RWPE1 (cell line): Measurements from ENCODE around the gene FOXE1.

ENCODE experiments used
- CTCF ChIA-PET: fragments of 350-600 bp; sonication (Branson Sonifier 250); formaldehyde crosslinking; extraction: SDS; loops from one replicate; lab custom pipeline; 2021; lab: Yijun Ruan, JAX
- POLR2A ChIA-PET: fragments of 400-600 bp; formaldehyde crosslinking; extraction: SDS; loops from one replicate; lab custom pipeline; 2020; ENCODE audit warnings: antibody characterized with exemption; ENCODE audit not compliant: low non-redundant PET; lab: Yijun Ruan, JAX
- DNase-seq: peaks from one replicate; pipeline ENCODE4 v3.0.0; 2012; ENCODE audit warnings: low spot score
- H3K27ac ChIP-seq: fragments of 450-650 bp; 2 replicates; pipeline ENCODE4 v1.5.1; 2017
- TF ChIP-seq, protein P1 (sequence below): fragments of 450-650 bp; conservative IDR thresholded peaks from 2 replicates; pipeline ENCODE4 v1.5.1; 2017; ENCODE audit warnings: low read depth, mild to moderate bottlenecking

FOXE1 gene

DNA sequence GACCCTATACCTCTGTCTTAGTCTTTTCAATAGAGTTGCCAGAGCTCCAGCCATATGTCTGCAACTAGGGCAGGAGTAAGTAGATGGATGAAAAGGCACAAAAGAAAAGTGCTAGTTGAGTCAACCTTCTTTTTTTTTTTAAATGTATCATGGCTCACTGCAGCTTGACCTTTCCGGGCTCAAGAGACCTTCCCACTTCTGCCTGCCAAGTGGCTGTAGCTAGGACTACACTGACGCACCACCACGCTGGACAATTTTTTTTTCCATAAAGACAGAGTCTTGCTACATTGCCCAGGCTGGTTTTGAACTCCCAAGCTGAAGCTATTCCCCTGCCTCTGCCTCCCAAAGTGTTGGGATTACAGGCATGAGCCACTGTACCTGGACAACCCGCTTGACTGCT is 27.3 kb downstream of the FOXE1 start:
- H3K27ac ChIP-seq, result no peak overlapping the region
- TF ChIP-seq, protein P1, sequence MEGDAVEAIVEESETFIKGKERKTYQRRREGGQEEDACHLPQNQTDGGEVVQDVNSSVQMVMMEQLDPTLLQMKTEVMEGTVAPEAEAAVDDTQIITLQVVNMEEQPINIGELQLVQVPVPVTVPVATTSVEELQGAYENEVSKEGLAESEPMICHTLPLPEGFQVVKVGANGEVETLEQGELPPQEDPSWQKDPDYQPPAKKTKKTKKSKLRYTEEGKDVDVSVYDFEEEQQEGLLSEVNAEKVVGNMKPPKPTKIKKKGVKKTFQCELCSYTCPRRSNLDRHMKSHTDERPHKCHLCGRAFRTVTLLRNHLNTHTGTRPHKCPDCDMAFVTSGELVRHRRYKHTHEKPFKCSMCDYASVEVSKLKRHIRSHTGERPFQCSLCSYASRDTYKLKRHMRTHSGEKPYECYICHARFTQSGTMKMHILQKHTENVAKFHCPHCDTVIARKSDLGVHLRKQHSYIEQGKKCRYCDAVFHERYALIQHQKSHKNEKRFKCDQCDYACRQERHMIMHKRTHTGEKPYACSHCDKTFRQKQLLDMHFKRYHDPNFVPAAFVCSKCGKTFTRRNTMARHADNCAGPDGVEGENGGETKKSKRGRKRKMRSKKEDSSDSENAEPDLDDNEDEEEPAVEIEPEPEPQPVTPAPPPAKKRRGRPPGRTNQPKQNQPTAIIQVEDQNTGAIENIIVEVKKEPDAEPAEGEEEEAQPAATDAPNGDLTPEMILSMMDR, result no peak
- ChIA-PET CTCF (interaction anchor here (1.4 kb wide), 1 partner anchor 16 kb away, joined by 3 read pairs; no protein-coding TSS in a partner anchor), POLR2A (interaction anchor here (0.5 kb wide), 1 partner anchor 42 kb away, joined by 3 read pairs; no protein-coding TSS in a partner anchor)
- no peak for DNase-seq

- CTCF ChIA-PET, result interaction anchor here (0.6 to 2.8 kb wide), 7 partner anchors 8 to 257 kb away, joined by 4 to 21 read pairs (median 5); partner anchors contain the start of genes NCBP1 and TSTD2
- POLR2A ChIA-PET, result no interaction called here
- H3K27ac ChIP-seq, result no peak overlapping the region
- TF ChIP-seq, protein P1, result peak; percentile 67
- DNase-seq, result peak; percentile 47
Measured at GRCh38 chr9:97889941-97890887, 37.2 kb downstream of the FOXE1 start.

DNA sequence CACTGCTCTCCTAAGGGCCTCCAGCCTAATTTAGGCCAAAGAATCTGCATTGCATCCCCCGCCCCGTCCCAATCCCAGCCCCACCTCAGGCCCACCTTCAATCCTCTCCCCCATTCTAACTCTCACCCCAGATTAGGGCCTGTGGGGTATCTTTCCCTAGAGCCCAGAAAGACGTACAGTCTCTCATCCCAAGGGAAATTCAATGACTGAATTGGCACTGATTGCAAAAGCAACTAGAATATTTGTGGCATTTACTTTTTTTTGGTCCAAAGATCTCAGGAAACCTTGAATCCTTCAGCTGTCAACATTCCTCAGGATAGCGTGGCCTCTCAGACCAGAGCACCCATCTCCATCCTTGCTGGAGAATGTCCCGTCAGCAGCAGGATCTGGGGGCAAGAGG is 38.7 kb downstream of the FOXE1 start:
- TF ChIP-seq, protein P1, result no peak
- CTCF ChIA-PET, result interaction anchor here (1.1 to 2.8 kb wide), 2 partner anchors 9 to 13 kb away, joined by 3 to 21 read pairs; no protein-coding TSS in a partner anchor
- H3K27ac ChIP-seq, result no peak overlapping the region
- no peak for DNase-seq
- POLR2A ChIA-PET, result no interaction called here

DNA sequence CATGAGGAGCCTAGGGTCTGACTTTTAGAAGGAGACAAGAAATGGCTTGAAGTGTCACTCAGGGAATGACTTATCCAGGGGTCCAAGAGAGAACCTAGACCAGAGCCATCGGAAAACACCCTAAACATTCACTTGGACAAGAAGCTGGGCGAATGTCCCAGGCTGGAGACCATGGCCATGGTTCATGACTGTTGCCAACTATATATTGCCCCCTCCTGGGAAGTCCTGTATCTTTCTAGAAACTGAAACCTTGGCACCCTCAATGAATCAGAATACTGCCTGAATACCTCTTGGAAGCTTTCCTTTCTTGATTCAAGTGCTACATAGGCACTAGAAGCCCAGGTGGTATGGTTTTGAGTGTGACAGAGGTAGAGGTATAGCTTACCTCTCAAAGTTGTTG is 39.4 kb downstream of the FOXE1 start:
- ChIA-PET CTCF (interaction anchor here (1.1 kb wide), 1 partner anchor 13 kb away, joined by 3 read pairs; no protein-coding TSS in a partner anchor), POLR2A (no interaction called here)
- no peak for DNase-seq
- H3K27ac ChIP-seq, result no peak overlapping the region
- TF ChIP-seq, protein P1, result no peak

- ChIA-PET CTCF (interaction anchor here (0.8 to 1.2 kb wide), 2 partner anchors 15 to 145 kb away, joined by 3 read pairs; no protein-coding TSS in a partner anchor), POLR2A (no interaction called here)
- TF ChIP-seq, protein P1, result no peak
- DNase-seq, result no peak
- H3K27ac ChIP-seq, result no peak overlapping the region
Measured at GRCh38 chr9:97895211-97895610, 42.2 kb downstream of the FOXE1 start.

DNA sequence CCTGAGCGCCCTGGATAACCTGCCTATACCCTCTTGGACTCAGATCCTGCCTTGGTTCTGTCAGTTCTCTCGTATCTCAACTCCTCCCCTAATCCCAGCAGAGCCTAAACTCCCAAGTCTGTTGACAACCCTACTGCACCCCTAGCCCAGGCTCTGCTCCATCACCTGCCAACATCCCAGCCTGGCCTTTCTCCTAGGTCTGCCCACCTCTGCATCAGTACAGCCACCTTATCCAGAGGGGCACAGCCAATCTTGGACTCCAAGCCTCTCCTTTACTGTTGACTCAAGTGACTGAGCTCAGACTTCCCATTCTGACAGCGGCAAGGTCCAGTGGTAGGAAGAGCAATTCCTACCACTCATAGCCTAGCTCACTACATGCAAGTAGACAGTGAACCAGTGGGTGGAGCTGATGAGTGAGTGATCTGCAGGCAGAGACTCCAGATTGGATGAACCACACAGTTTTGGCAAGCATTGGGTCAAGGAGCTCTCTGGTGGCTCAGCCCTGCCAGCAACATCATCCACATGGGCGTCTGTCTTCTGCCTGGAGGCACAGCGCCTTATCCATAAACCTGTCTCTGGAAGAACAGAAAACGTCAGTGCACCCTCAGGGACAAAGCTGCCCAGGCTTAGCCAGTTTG is 42.8 kb downstream of the FOXE1 start:
- TF ChIP-seq, protein P1, result no peak
- POLR2A ChIA-PET, result no interaction called here
- H3K27ac ChIP-seq, result no peak overlapping the region
- CTCF ChIA-PET, result interaction anchor here (0.8 to 1.2 kb wide), 2 partner anchors 16 to 145 kb away, joined by 3 read pairs; no protein-coding TSS in a partner anchor
- DNase-seq, result peak; percentile 35
